ENCODE results near the gene SOX18.
"Not testable (repeated sequence)": the region's sequence is repeated elsewhere in the genome, so short reads cannot be mapped to it uniquely, and the experiment has no call there.

Gene SOX18

DNA sequence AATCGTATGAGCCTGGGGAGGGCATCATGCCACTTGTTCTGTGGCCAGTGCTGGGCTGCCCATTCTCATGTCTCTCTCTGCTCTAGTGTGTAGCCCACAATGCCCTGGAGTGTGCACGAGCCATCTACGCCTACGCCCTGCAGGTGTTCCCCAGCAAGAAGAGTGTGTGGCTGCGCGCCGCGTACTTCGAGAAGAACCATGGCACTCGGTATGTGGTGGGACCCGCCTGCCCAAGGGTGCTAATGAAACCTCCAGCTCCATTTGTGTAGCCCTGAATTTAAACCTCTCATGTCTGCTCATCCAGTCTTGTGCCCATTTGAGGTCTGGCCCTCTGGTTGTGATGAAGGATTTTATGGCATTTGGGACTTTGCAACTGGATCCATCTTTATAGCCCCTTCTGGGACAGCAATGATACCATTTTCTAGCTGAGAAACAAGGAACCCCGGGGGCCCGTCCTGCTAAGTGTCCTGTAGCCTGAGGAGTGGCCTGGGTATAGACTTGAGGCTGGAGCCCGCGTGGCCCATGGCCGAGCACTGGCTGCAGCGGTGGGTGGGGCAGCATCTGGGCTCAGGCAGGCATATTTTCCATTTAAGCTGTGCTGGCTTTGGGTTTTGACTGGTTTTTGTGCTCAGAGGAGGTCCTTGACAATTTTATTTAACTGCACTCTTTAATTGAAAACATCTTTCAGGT, 26.6 kb downstream of the SOX18 start:
- DNase-seq (ENCODE audit: low read depth) = no peak

- DNase-seq (ENCODE audit: low read depth) = no peak
Measured at GRCh38 chr20:64021124-64021975, 28.1 kb downstream of the SOX18 start.

DNA sequence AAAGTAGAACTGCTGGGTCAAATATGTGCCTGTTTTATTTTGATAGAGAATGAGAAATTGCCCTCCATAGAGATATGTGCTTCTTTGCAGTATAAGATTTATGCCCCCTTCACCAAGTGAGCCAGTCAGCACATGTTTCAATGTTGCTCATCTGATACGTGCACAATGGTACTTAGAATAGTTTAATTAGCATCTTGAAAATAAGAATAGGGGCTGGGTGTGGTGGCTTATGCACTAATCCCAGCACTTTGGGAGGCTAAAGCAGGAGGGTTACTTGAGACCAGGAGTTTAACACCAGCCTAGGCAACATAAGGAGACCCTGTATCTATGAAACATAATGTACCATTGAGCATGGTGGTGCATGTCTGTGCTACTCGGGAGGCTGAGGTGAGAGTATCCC, 33.8 kb downstream of the SOX18 start:
- no peak for DNase-seq (ENCODE audit: low read depth)

GRCh38 chr20:64012385-64013154, 36.9 kb downstream of the SOX18 start:
- DNase-seq (ENCODE audit: low read depth) = not testable (repeated sequence)

DNA sequence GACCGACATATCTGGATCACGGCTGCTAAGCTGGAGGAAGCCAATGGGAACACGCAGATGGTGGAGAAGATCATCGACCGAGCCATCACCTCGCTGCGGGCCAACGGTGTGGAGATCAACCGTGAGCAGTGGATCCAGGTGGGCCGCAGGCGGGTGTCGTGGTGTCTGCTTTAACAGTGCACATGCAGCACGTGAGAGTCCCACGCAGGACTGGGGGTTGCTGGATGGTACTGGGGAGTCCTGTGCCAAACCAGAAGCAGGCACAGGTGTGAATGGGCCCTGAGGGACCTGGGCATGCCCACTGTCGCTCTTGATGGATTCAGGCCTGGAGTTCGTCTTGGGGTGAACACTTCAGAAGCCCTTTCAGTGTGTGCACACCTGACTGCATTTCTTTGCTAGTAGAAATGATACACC, 38.1 kb downstream of the SOX18 start:
- DNase-seq (ENCODE audit: low read depth) = no peak

DNA sequence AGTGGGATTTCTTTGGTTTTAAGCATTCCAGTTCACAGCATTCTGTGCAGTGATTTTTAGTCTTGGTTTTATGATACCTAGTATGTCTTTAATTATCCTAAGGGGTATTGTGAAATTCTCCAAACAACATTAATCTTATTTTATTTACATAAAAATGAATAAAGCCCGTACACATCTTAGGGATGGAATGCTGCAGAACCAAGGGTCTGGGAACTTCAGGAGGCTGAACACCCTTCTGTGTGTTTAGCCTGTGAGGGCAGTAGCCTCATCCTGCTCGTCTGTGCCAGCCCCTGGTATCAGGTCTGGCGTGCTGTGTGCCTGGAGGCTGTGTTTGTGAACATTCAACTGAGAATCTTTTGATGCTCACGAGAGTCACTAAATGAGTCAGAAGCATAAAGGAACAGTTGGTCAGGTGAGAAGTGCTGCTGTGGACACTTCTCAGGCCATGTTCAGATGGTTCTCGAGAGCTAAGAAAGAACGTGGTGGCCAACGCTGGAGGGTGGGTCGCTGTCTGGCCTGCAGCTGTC, 38.7 kb downstream of the SOX18 start:
- DNase-seq (ENCODE audit: low read depth) = peak; percentile 4

GRCh38 chr20:64009811-64010387, 39.5 kb downstream of the SOX18 start:
- no peak for DNase-seq (ENCODE audit: low read depth)

DNA sequence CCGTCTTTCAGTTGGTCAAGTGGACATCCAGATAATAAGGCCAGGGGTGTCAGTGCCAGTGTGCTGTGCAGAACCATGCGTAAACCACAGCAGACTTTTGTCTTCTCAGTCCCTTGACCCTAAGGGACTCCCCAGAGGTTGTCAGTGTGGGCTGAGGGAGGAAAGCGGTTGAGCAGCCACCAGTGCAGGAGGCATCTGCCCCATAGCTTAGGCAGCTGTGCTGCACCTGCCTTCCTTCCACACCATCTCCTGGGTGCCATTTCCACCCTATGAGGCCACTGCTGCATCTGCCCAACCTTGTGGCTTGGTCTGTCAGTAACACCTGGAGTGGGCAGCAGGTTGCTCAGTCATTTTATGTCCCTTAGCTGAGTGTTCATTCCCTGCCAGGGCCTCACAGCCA, 42.5 kb downstream of the SOX18 start:
- no peak for DNase-seq (ENCODE audit: low read depth)

DNA sequence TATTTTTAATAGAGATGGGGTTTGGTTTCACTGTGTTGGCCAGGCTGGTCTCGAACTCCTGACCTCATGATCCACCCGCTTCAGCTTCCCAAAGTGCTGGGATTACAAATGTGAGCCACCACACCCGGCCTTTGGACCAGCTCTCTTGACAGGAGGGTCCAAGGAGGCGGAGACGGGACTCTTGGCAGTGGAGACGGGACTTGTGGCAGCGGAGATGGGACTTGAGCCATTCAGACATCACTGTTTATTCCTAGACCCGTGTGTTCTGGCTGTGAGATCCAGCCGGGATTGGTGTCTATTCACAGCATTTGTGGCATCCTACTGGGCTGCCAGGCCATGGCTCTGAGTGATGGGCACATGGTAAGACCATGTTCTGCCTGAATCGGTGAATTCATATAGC, 42.9 kb downstream of the SOX18 start:
- no peak for DNase-seq (ENCODE audit: low read depth)

DNA sequence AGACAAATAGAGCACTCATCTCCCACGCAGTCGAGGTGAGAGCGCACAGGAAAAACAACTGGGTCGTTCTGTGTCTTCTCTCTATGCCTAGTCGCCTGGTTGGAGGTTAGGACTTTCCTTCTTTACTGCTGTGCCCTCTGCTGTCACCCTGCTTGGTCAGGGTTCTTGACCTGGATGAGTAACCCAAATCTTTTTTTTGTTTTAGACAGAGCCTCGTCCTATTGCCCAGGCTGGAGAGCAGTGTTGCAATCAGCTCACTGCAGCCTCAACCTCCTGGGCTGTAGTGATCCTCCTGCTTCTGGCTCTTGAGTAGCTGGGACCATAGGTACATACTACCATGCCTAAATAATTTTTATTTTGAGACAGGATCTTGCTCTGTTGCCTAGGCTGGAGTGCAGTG, 44.0 kb downstream of the SOX18 start:
- DNase-seq (ENCODE audit: low read depth) = no peak

- no peak for DNase-seq (ENCODE audit: low read depth)
Measured at GRCh38 chr20:64003960-64004725, 45.3 kb downstream of the SOX18 start.

GRCh38 chr20:64001607-64002011, 47.8 kb downstream of the SOX18 start:
- DNase-seq (ENCODE audit: low read depth) = no peak

DNA sequence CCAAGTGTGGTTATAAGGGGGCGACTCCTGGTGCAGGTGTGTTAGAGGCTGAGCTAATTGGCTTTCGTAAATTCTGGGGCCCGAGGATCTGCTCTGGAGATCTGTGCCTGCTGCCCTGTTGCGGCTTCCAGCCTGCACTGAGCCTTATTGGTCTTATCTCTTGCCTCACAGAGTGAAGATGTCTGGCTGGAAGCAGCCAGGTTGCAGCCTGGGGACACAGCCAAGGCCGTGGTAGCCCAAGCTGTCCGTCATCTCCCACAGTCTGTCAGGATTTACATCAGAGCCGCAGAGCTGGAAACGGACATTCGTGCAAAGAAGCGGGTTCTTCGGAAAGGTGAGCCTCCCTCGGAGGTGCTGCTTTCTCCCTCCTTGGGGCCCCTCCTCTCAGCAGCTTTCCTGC, 48.5 kb downstream of the SOX18 start:
- DNase-seq (ENCODE audit: low read depth) = no peak

All from HS-5 (cell line).